Adrenal gland (tissue), 12 donors: ENCODE results near the gene ZNF638. TPM values are rescaled to one million over a fixed set of nuclear protein-coding genes. Genes with fewer than 3 reads are reported as not detected.
"Not testable (repeated sequence)": the region's sequence is repeated elsewhere in the genome, so short reads cannot be mapped to it uniquely, and the experiment has no call there.

ENCODE experiments used
- DNase-seq, 7 donors: peaks; one replicate each; pipeline ENCODE4 v3.0.0-alpha.2; 2019 to 2020
- H3K27ac ChIP-seq, 5 donors: fragments of 200-600 bp; sonication (generic) in 4 of 5; 1 replicate in 3 of 5; 2 replicates in 2 of 5; pipeline versions ENCODE4 v1.5.1 to v1.8.0; 2016 to 2020; ENCODE audit warnings: mild to moderate bottlenecking in 1 of 5
- H3K27me3 ChIP-seq: fragments of 200-600 bp; 2 replicates; pipeline ENCODE4 v1.8.0; 2021
- H3K36me3 ChIP-seq, 2 donors: fragments of 200-600 bp; replicated peaks in 1 of 2; 1 replicate in 1 of 2; 2 replicates in 1 of 2; pipeline versions ENCODE4 v1.5.1 to v1.8.0; 2018 to 2022
- H3K4me1 ChIP-seq, 2 donors: fragments of 200-600 bp; replicated peaks in 1 of 2; 1 replicate in 1 of 2; 2 replicates in 1 of 2; pipeline versions ENCODE4 v1.5.1 to v1.8.0; 2018 to 2021
- H3K4me3 ChIP-seq, 4 donors: fragments of 200-600 bp; sonication (generic) in 3 of 4; one replicate each; pipeline ENCODE4 v1.5.1; 2016 to 2018
- H3K9me3 ChIP-seq, 3 donors: fragments of 200-600 bp; sonication (generic) in 1 of 3; replicated peaks in 1 of 3; 1 replicate in 2 of 3; 2 replicates in 1 of 3; pipeline versions ENCODE4 v1.5.1 to v1.8.0; 2016 to 2021
- POLR2A ChIP-seq, 2 donors: fragments of 450-650 bp; IDR thresholded peaks; one replicate each; pipeline ENCODE4 v1.6.1; 2017; ENCODE audit warnings: antibody characterized with exemption in 2 of 2, mild to moderate bottlenecking in 2 of 2, moderate library complexity in 1 of 2
- WGBS, 4 donors: extraction: QIAGEN DNeasy Blood & Tissue Kit in 2 of 4; methylation state at CpG; one replicate each; pipeline versions ENCODE4 v1.1.5 to v1.1.7; 2013 to 2017; 5-methylcytosine and 5-hydroxymethylcytosine counted together
- intact Hi-C, 2 donors: fragments of 100-400 bp; cut with DNase I; formaldehyde crosslinking; loops; one replicate each; pipeline versions ENCODE4 v1.14.1 to v1.15.0; 2022 to 2023
- polyA plus RNA-seq, 3 donors: library from polyadenylated mRNA; stranded (reverse); fragments of 200-250 nt in 2 of 3; fragments of 350-450 nt in 1 of 3; fragmentation: Illumina TruSeq in 1 of 3; extraction: RNeasy Lipid Tissue Mini Kit (QIAGEN cat#74804) in 1 of 3; gene quantifications; one replicate each; pipeline ENCODE4 v1.2.3, GENCODE V29; 2013 to 2014
- total RNA-seq, 9 donors: library from RNA; depleted of rRNA in 4 of 9; stranded (reverse); fragments of >200 nt in 4 of 9; fragments of 120-200 nt in 1 of 9; fragmentation: NEBNext Ultra II Directional in 1 of 9; extraction: Animal tissue kit (Norgen Biotek cat#: 25700) in 1 of 9; gene quantifications; one replicate each; pipeline versions ENCODE4 v1.1.0 to v1.2.4, GENCODE V29; 2013 to 2023
- TF ChIP-seq, protein P1 (sequence below), 6 experiments: fragments of 450-650 bp in 4 of 6; fragments of 200-600 bp in 2 of 6; sonication (generic) in 1 of 6; IDR thresholded peaks; 1 replicate in 5 of 6; 2 replicates in 1 of 6; pipeline versions ENCODE4 v1.5.1 to v1.8.0; 2016 to 2021; ENCODE audit warnings: antibody characterized with exemption in 6 of 6, mild to moderate bottlenecking in 2 of 6, moderate library complexity in 1 of 6
- donor health status: healthy with polysubstance abuse.
- donor health status: Bipolar disorder and iron deficiency.
- donor health status: DM: yes; HTN: yes; CAD: no.
- donor health status: DM: no; HTN: no; CAD: no.
- donor health status: DM: no; HTN: no; CAD: no.
- donor health status: DM: yes; HTN: yes; CAD: no.

ZNF638 gene
- total and polyA plus RNA-seq, 12 donors, result 60.1 to 525 (median 139) TPM

DNA sequence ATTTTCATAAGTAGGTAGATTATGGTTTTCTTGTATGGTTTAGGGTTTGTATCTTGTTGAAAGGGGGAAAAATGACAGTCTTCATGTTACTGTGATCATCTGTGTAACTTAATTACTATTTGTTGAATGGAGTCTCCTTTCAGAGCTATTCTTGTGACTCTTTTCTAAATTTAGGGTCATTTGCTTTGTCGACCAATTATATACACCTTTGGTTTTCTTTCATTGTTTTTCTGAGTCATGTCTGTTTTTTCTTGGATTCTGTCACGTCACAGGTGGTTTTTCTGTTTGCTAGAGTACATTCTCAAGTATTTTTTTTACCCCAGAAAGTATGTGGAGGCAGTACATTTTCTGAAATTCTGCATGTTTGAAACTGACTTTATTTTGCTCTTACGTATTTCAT is 78.0 kb downstream of the ZNF638 start:
- intact Hi-C loops, result no loop called here
- Histone ChIP-seq H3K36me3 (peaks cover 0 to 36% of the 10 kb centered on the region in 2 donors), H3K4me3 (no peak overlapping the region), H3K27me3 (no peaks in the 10 kb centered on the region), H3K4me1 (no peaks in the 10 kb centered on the region), H3K9me3 (no peaks in the 10 kb centered on the region), H3K27ac (no peak overlapping the region)
- no peak for TF ChIP-seq POLR2A (IDR thresholded peaks at IDR 0.05)
- TF ChIP-seq, protein P1, sequence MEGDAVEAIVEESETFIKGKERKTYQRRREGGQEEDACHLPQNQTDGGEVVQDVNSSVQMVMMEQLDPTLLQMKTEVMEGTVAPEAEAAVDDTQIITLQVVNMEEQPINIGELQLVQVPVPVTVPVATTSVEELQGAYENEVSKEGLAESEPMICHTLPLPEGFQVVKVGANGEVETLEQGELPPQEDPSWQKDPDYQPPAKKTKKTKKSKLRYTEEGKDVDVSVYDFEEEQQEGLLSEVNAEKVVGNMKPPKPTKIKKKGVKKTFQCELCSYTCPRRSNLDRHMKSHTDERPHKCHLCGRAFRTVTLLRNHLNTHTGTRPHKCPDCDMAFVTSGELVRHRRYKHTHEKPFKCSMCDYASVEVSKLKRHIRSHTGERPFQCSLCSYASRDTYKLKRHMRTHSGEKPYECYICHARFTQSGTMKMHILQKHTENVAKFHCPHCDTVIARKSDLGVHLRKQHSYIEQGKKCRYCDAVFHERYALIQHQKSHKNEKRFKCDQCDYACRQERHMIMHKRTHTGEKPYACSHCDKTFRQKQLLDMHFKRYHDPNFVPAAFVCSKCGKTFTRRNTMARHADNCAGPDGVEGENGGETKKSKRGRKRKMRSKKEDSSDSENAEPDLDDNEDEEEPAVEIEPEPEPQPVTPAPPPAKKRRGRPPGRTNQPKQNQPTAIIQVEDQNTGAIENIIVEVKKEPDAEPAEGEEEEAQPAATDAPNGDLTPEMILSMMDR (IDR thresholded peaks at IDR 0.05), result no peak
- WGBS, 4 donors, result 88 to 96% (median 92%) methylated on average over 3 of the region's 3 CpGs
- DNase-seq, result no peak

DNA sequence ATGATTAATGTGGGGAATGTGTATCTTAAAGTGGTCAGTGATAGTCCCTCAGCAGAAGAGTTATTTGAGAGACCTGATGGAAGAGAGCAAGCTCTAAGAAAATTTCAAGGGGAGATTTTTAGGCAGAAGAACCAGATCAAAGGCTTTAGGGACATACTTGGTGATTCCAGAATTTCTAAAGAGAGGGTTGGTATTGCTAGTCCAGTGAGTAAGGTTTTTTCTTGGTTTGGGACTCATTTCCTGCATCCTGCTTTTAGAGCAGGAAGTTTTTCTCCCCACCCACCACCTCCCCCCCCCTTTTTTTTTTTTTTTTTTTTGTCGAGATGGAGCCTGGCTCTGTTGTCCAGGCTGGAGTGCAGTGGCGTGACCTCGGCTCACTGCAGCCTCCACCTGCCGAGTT is 79.1 kb downstream of the ZNF638 start:
- no peak for DNase-seq
- H3K27me3 ChIP-seq, result no peaks in the 10 kb centered on the region
- intact Hi-C loops, result no loop called here
- no peaks in the 10 kb centered on the region for H3K4me1 ChIP-seq
- H3K36me3 ChIP-seq, result peaks cover 0 to 25% of the 10 kb centered on the region in 2 donors
- no peaks in the 10 kb centered on the region for H3K9me3 ChIP-seq
- no peak overlapping the region for H3K27ac ChIP-seq
- no peak overlapping the region for H3K4me3 ChIP-seq
- TF ChIP-seq, protein P1 (IDR thresholded peaks at IDR 0.05), result no peak
- no peak for TF ChIP-seq POLR2A (IDR thresholded peaks at IDR 0.05)
- 89 to 97% (median 90%) methylated on average over 4 of the region's 4 CpGs for WGBS, 4 donors

DNA sequence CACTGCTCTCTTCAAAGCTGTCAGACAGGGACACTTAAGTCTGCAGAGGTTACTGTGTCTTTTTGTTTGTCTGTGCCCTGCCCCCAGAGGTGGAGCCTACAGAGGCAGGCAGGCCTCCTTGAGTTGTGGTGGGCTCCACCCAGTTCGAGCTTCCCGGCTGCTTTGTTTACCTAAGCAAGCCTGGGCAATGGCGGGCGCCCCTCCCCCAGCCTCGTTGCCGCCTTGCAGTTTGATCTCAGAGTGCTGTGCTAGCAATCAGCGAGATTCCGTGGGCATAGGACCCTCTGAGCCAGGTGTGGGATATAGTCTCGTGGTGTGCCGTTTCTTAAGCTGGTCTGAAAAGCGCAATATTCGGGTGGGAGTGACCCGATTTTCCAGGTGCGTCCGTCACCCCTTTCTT is 85.3 kb downstream of the ZNF638 start:
- intact Hi-C loops, H3K27me3 ChIP-seq, H3K9me3 ChIP-seq, H3K4me3 ChIP-seq, H3K27ac ChIP-seq, H3K36me3 ChIP-seq: not testable (repeated sequence)
- 19 to 31% (median 22%) methylated on average over 2 to 11 of the region's 15 CpGs; no CpG with 5 or more reads in 1 of the 4 donors for WGBS, 4 donors
- H3K4me1 ChIP-seq, result peaks cover 0 to 18% of the 10 kb centered on the region in 2 donors
- DNase-seq, result peak in 1 of 7 donors; percentile 14

DNA sequence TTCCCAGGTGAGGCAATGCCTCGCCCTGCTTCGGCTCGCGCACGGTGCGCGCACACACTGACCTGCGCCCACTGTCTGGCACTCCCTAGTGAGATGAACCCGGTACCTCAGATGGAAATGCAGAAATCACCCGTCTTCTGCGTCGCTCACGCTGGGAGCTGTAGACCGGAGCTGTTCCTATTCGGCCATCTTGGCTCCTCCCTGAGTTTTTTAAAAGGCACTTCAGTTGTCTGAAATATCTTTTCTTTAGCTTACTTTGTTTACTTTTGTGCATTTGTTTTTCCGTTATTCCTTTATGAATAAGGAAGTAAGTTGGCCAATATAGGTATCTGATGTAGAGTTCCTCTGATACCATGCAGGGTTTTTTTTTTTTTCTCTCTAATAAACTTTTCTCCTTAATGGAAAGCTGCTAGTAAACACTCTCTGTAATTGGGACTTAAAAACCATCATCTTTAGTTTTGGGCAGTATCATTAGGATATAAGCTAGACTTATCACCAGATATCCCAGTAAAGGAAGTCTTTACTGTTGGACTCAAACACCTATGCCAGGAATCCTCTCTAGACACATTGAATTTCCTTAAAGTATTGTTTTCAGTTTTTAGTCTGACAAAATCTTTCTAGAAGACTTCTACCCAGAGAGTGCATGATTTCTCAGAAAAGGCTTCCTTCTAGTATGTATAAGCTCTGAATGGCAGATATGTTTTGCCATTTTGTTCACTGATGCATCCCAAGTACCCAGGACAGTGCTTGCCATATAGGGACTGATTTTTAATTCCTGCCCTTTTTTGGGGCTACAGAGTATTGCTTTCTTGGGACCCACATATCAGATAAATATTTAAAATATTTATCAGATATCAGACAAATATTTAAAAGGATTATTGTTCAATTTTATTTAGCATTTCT is 86.0 kb downstream of the ZNF638 start:
- DNase-seq, result no peak
- no peak overlapping the region for H3K4me3 ChIP-seq
- peaks cover 0 to 3% of the 10 kb centered on the region in 2 donors for H3K36me3 ChIP-seq
- peaks cover 0 to 18% of the 10 kb centered on the region in 2 donors for H3K4me1 ChIP-seq
- intact Hi-C loops, result no loop called here
- TF ChIP-seq, protein P1 (IDR thresholded peaks at IDR 0.05), result no peak
- no peak for TF ChIP-seq POLR2A (IDR thresholded peaks at IDR 0.05)
- H3K27me3 ChIP-seq, result no peaks in the 10 kb centered on the region
- WGBS, 4 donors, result 23 to 54% (median 38%) methylated on average over 7 to 8 of the region's 16 CpGs
- H3K27ac ChIP-seq, result peak overlapping the region in 2 of 5 donors; percentile 5 to 9
- H3K9me3 ChIP-seq, result no peaks in the 10 kb centered on the region
